Lung (tissue), 13 donors: ENCODE measurements around the gene CELF1. TPM values are rescaled to one million over a fixed set of nuclear protein-coding genes. Genes with fewer than 3 reads are reported as not detected.
A peak's percentile ranks its signal among the peaks of the same experiment; 100 is the strongest.

ENCODE experiments used
- ATAC-seq: fragments of 200-7000 bp; cut with Tn5 transposase; one replicate; pipeline ENCODE4 v1.9.1; 2020; ENCODE audit warnings: moderate number of reproducible peaks; ENCODE audit not compliant: insufficient read depth, low FRiP score
- DNase-seq, 3 donors: peaks; one replicate each; pipeline ENCODE4 v3.0.0-alpha.2; 2013 to 2017
- H3K27ac ChIP-seq, 2 donors: one replicate each; pipeline ENCODE4 v1.5.1; 2013; ENCODE audit warnings: mild to moderate bottlenecking in 2 of 2, moderate library complexity in 2 of 2, control low read depth in 1 of 2, inconsistent platforms in 1 of 2, low read depth in 1 of 2, low read length in 1 of 2
- H3K27me3 ChIP-seq, 3 donors: one replicate each; pipeline ENCODE4 v1.5.1; 2013; ENCODE audit warnings: low read length in 2 of 3; ENCODE audit not compliant: control insufficient read depth in 3 of 3, insufficient read depth in 3 of 3
- H3K36me3 ChIP-seq, 4 donors: one replicate each; pipeline ENCODE4 v1.5.1; 2013; ENCODE audit warnings: low read length in 4 of 4, mild to moderate bottlenecking in 1 of 4, moderate library complexity in 1 of 4; ENCODE audit not compliant: control insufficient read depth in 4 of 4, insufficient read depth in 4 of 4
- H3K4me1 ChIP-seq, 5 donors: one replicate each; pipeline ENCODE4 v1.5.1; 2013; ENCODE audit warnings: low read length in 5 of 5, mild to moderate bottlenecking in 2 of 5, moderate library complexity in 1 of 5; ENCODE audit not compliant: control insufficient read depth in 5 of 5, insufficient read depth in 5 of 5
- H3K4me3 ChIP-seq: one replicate; pipeline ENCODE4 v1.5.1; 2013; ENCODE audit warnings: mild to moderate bottlenecking, control low read depth, moderate library complexity
- H3K9ac ChIP-seq, 2 donors: one replicate each; pipeline ENCODE4 v1.5.1; 2013; ENCODE audit warnings: low read length in 2 of 2, control low read depth in 1 of 2; ENCODE audit not compliant: insufficient read depth in 1 of 2
- H3K9me3 ChIP-seq, 4 donors: one replicate each; pipeline ENCODE4 v1.5.1; 2013; ENCODE audit warnings: low read length in 3 of 4, mild to moderate bottlenecking in 1 of 4, moderate library complexity in 1 of 4; ENCODE audit not compliant: control insufficient read depth in 4 of 4, insufficient read depth in 3 of 4
- WGBS, 2 donors: extraction: QIAGEN DNeasy Blood & Tissue Kit; methylation state at CpG; one replicate each; pipeline ENCODE4 v1.1.7; 2013; 5-methylcytosine and 5-hydroxymethylcytosine counted together
- polyA plus RNA-seq, 2 donors: library from polyadenylated mRNA; stranded (reverse); fragments of 200-250 nt; gene quantifications; one replicate each; pipeline ENCODE4 v1.2.1, GENCODE V29; 2013
- small RNA-seq: library from RNA; depleted of rRNA; stranded (forward); fragments of <200 nt; gene quantifications from one replicate; pipeline ENCODE3, GENCODE V24; 2014; ENCODE audit warnings: low replicate concordance
- total RNA-seq, 2 donors: library from RNA; depleted of rRNA in 1 of 2; stranded (reverse); fragments of >200 nt in 1 of 2; gene quantifications; one replicate each; pipeline ENCODE4 v1.2.1, GENCODE V29; 2014 to 2021
- TF ChIP-seq, protein P1 (sequence below): IDR thresholded peaks from 2 replicates; pipeline ENCODE4 v1.5.1; 2012; ENCODE audit warnings: mild to moderate bottlenecking; ENCODE audit errors: control extremely low read depth, extremely low read depth
- donor health status: control.
- donor health status: control.
- donor health status: Bipolar disorder and iron deficiency.
- donor health status: healthy.
- donor health status: DM: yes; HTN: yes; CAD: no.

CELF1 gene
- total and polyA plus RNA-seq, 4 donors: 32.2 to 184 (median 63.8) TPM

GRCh38 chr11:47415949-47416472 is 136.9 kb downstream of the CELF1 start:
- Histone ChIP-seq H3K9me3 (peaks cover 0 to 2% (median 0%) of the 10 kb centered on the region in 4 donors), H3K27ac (peak overlapping the region; percentile 71 to 92), H3K9ac (peak overlapping the region; percentile 3 to 49), H3K36me3 (peaks cover 9 to 60% (median 30%) of the 10 kb centered on the region in 4 donors), H3K4me3 (no peak overlapping the region), H3K27me3 (no peaks in the 10 kb centered on the region), H3K4me1 (peaks cover 0 to 18% (median 15%) of the 10 kb centered on the region in 5 donors)
- 28 to 40% methylated on average over 13 of the region's 13 CpGs for WGBS, 2 donors
- TF ChIP-seq, protein P1, sequence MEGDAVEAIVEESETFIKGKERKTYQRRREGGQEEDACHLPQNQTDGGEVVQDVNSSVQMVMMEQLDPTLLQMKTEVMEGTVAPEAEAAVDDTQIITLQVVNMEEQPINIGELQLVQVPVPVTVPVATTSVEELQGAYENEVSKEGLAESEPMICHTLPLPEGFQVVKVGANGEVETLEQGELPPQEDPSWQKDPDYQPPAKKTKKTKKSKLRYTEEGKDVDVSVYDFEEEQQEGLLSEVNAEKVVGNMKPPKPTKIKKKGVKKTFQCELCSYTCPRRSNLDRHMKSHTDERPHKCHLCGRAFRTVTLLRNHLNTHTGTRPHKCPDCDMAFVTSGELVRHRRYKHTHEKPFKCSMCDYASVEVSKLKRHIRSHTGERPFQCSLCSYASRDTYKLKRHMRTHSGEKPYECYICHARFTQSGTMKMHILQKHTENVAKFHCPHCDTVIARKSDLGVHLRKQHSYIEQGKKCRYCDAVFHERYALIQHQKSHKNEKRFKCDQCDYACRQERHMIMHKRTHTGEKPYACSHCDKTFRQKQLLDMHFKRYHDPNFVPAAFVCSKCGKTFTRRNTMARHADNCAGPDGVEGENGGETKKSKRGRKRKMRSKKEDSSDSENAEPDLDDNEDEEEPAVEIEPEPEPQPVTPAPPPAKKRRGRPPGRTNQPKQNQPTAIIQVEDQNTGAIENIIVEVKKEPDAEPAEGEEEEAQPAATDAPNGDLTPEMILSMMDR: no peak
- peak; percentile 84 for ATAC-seq
- DNase-seq: peak; percentile 87 to 92 (median 91)

Small RNA genes lying within 50 kb of the gene (small RNA-seq; reads per million reads assigned to genes)
- gene RN7SL652P: not detected
- 0.06 reads per million for gene RNU5E-10P

Other genes starting within 250 kb of the CELF1 start
- gene MYBPC3, start 200.4 kb downstream of the CELF1 start, total RNA-seq: 1 to 10 TPM; 1.0 to 1.1 TPM
- gene MYBPC3, start 200.4 kb downstream of the CELF1 start, polyA plus RNA-seq: 1 to 10 TPM in 1 of 2 donors, under 1 TPM in 1; 0.89 to 3.4 TPM
- 100 to 1,000 TPM in 1 of 2 donors, 10 to 100 TPM in 1; 27.6 to 188 TPM for gene SPI1, start 174.6 kb downstream of the CELF1 start, total RNA-seq
- gene SPI1, start 174.6 kb downstream of the CELF1 start, polyA plus RNA-seq: 100 to 1,000 TPM; 123 to 344 TPM
- gene SLC39A13, start 144.5 kb downstream of the CELF1 start, total RNA-seq: 10 to 100 TPM; 31.8 to 83.8 TPM
- gene SLC39A13, start 144.5 kb downstream of the CELF1 start, polyA plus RNA-seq: 10 to 100 TPM; 67.5 to 82.2 TPM
- gene PSMC3, start 126.7 kb downstream of the CELF1 start, total RNA-seq: 100 to 1,000 TPM in 1 of 2 donors, 10 to 100 TPM in 1; 61.6 to 137 TPM
- gene PSMC3, start 126.7 kb downstream of the CELF1 start, polyA plus RNA-seq: 100 to 1,000 TPM; 145 to 192 TPM
- gene RAPSN, start 104.0 kb downstream of the CELF1 start, total RNA-seq: 1 to 10 TPM in 1 of 2 donors, not detected in 1; 1.5 TPM
- gene RAPSN, start 104.0 kb downstream of the CELF1 start, polyA plus RNA-seq: under 1 TPM; 0.38 to 0.49 TPM
- 10 to 100 TPM; 45.1 to 66.9 TPM for gene PTPMT1, start 12.5 kb upstream of the CELF1 start, total RNA-seq
- 10 to 100 TPM; 70.0 to 91.6 TPM for gene PTPMT1, start 12.5 kb upstream of the CELF1 start, polyA plus RNA-seq
- 10 to 100 TPM; 15.0 to 17.1 TPM for gene KBTBD4, start 25.8 kb upstream of the CELF1 start, total RNA-seq
- gene KBTBD4, start 25.8 kb upstream of the CELF1 start, polyA plus RNA-seq: 10 to 100 TPM in 1 of 2 donors, 1 to 10 TPM in 1; 5.8 to 16.9 TPM
- gene NDUFS3, start 25.9 kb upstream of the CELF1 start, total RNA-seq: 10 to 100 TPM; 32.2 to 89.5 TPM
- 100 to 1,000 TPM in 1 of 2 donors, 10 to 100 TPM in 1; 90.5 to 168 TPM for gene NDUFS3, start 25.9 kb upstream of the CELF1 start, polyA plus RNA-seq
- gene FAM180B, start 33.5 kb upstream of the CELF1 start, total RNA-seq: under 1 TPM in 1 of 2 donors, not detected in 1; 0.34 TPM
- under 1 TPM; 0.05 to 0.10 TPM for gene FAM180B, start 33.5 kb upstream of the CELF1 start, polyA plus RNA-seq
- gene C1QTNF4, start 41.3 kb upstream of the CELF1 start, total RNA-seq: 1 to 10 TPM in 1 of 2 donors, under 1 TPM in 1; 0.40 to 1.8 TPM
- 1 to 10 TPM; 1.1 to 1.2 TPM for gene C1QTNF4, start 41.3 kb upstream of the CELF1 start, polyA plus RNA-seq
- gene MTCH2, start 89.4 kb upstream of the CELF1 start, total RNA-seq: 10 to 100 TPM; 33.0 to 76.2 TPM
- 10 to 100 TPM; 45.4 to 74.3 TPM for gene MTCH2, start 89.4 kb upstream of the CELF1 start, polyA plus RNA-seq
- gene AGBL2, start 162.2 kb upstream of the CELF1 start, total RNA-seq: 10 to 100 TPM; 11.0 to 12.5 TPM
- 1 to 10 TPM; 3.1 to 3.2 TPM for gene AGBL2, start 162.2 kb upstream of the CELF1 start, polyA plus RNA-seq
- 100 to 1,000 TPM in 1 of 2 donors, 10 to 100 TPM in 1; 74.6 to 172 TPM for gene FNBP4, start 214.2 kb upstream of the CELF1 start, total RNA-seq
- 10 to 100 TPM; 37.3 to 44.4 TPM for gene FNBP4, start 214.2 kb upstream of the CELF1 start, polyA plus RNA-seq